Neuronal stem cell (in vitro differentiated cells): ENCODE results near the gene ESPNL.
A peak's percentile ranks its signal among the peaks of the same experiment; 100 is the strongest.

Experiments used
- DNase-seq: peaks from one replicate; pipeline ENCODE4 v3.0.0-alpha.2; 2013; ENCODE audit warnings: low spot score
- H2AFZ ChIP-seq: one replicate; pipeline ENCODE4 v1.6.1; 2013; ENCODE audit warnings: mild to moderate bottlenecking, low read length, inconsistent platforms
- H2AK5ac ChIP-seq: 2 replicates; pipeline ENCODE4 v1.6.1; 2013; ENCODE audit warnings: low read depth, mild to moderate bottlenecking, inconsistent platforms, low read length, moderate library complexity, mixed read lengths
- H2BK120ac ChIP-seq: 2 replicates; pipeline ENCODE4 v1.6.1; 2013; ENCODE audit warnings: low read depth, mild to moderate bottlenecking, inconsistent platforms, low read length, moderate library complexity, mixed read lengths
- H2BK12ac ChIP-seq: one replicate; pipeline ENCODE4 v1.6.1; 2013; ENCODE audit warnings: low read length, inconsistent platforms
- H2BK15ac ChIP-seq: 2 replicates; pipeline ENCODE4 v1.6.1; 2013; ENCODE audit warnings: mild to moderate bottlenecking, low read length, inconsistent platforms, mixed read lengths
- H2BK5ac ChIP-seq: one replicate; pipeline ENCODE4 v1.6.1; 2013; ENCODE audit warnings: inconsistent platforms, mild to moderate bottlenecking, low read length, moderate library complexity
- H3K14ac ChIP-seq: one replicate; pipeline ENCODE4 v1.6.1; 2013; ENCODE audit warnings: low read length, inconsistent platforms
- H3K18ac ChIP-seq: 2 replicates; pipeline ENCODE4 v1.6.1; 2013; ENCODE audit warnings: low read length, inconsistent platforms
- H3K23ac ChIP-seq: 2 replicates; pipeline ENCODE4 v1.6.1; 2013; ENCODE audit warnings: low read depth, mild to moderate bottlenecking, mixed read lengths, low read length, inconsistent platforms; ENCODE audit not compliant: poor library complexity
- H3K27ac ChIP-seq: replicated peaks from 3 replicates; pipeline ENCODE4 v1.5.1; 2013; ENCODE audit warnings: low read length, inconsistent platforms
- H3K27me3 ChIP-seq, 3 experiments: 2 replicates each; pipeline ENCODE4 v1.6.1; 2013; ENCODE audit warnings: low read length in 3 of 3, mild to moderate bottlenecking in 2 of 3, inconsistent platforms in 1 of 3, low read depth in 1 of 3, mixed read lengths in 1 of 3, moderate library complexity in 1 of 3; ENCODE audit not compliant: control insufficient read depth in 3 of 3, insufficient read depth in 3 of 3
- H3K36me3 ChIP-seq, 2 donors: replicated peaks in 1 of 2; 2 replicates each; pipeline ENCODE4 v1.6.1; 2013; ENCODE audit warnings: low read length in 2 of 2; ENCODE audit not compliant: control insufficient read depth in 2 of 2, insufficient read depth in 2 of 2
- H3K4ac ChIP-seq: 2 replicates; pipeline ENCODE4 v1.6.1; 2013; ENCODE audit warnings: inconsistent platforms, mild to moderate bottlenecking, low read length, moderate library complexity
- H3K4me1 ChIP-seq, 2 donors: 1 replicate in 1 of 2; 2 replicates in 1 of 2; pipeline ENCODE4 v1.6.1; 2013; ENCODE audit warnings: low read length in 2 of 2, low read depth in 1 of 2; ENCODE audit not compliant: control insufficient read depth in 2 of 2, insufficient read depth in 1 of 2
- H3K4me2 ChIP-seq: one replicate; pipeline ENCODE4 v1.6.1; 2013; ENCODE audit warnings: mild to moderate bottlenecking, low read length, inconsistent platforms; ENCODE audit not compliant: insufficient read depth, poor library complexity, severe bottlenecking
- H3K4me3 ChIP-seq, 2 donors: 2 replicates each; pipeline ENCODE4 v1.5.1; 2013; ENCODE audit warnings: low read length in 2 of 2, mild to moderate bottlenecking in 2 of 2, inconsistent platforms in 1 of 2, moderate library complexity in 1 of 2
- H3K79me1 ChIP-seq: one replicate; pipeline ENCODE4 v1.6.1; 2013; ENCODE audit warnings: low read depth, mild to moderate bottlenecking, inconsistent platforms, low read length, moderate library complexity
- H3K9ac ChIP-seq: one replicate; pipeline ENCODE4 v1.6.1; 2013; ENCODE audit warnings: mild to moderate bottlenecking, low read depth, low read length, inconsistent platforms; ENCODE audit not compliant: poor library complexity
- H3K9me3 ChIP-seq, 2 donors: replicated peaks in 1 of 2; 2 replicates each; pipeline versions ENCODE3 to v1.6.1; 2013; ENCODE audit warnings: low read length in 2 of 2, mild to moderate bottlenecking in 2 of 2, inconsistent platforms in 1 of 2, low read depth in 1 of 2, mixed read lengths in 1 of 2, moderate library complexity in 1 of 2; ENCODE audit not compliant: control insufficient read depth in 2 of 2, insufficient read depth in 1 of 2
- H4K8ac ChIP-seq: one replicate; pipeline ENCODE4 v1.6.1; 2013; ENCODE audit warnings: low read depth, mild to moderate bottlenecking, inconsistent platforms, low read length, moderate library complexity
- H4K91ac ChIP-seq: one replicate; pipeline ENCODE4 v1.6.1; 2013; ENCODE audit warnings: low read length, low read depth, mild to moderate bottlenecking, inconsistent platforms; ENCODE audit not compliant: poor library complexity
- WGBS, 2 donors: extraction: QIAGEN DNeasy Blood & Tissue Kit; methylation state at CpG; one replicate each; pipeline ENCODE4 v1.1.7; 2013; ENCODE audit warnings: missing lambda C conversion rate in 2 of 2, mixed read lengths in 1 of 2; ENCODE audit not compliant: insufficient read length in 2 of 2, insufficient replicate concordance in 1 of 2; ENCODE audit errors: extremely low coverage in 2 of 2; 5-methylcytosine and 5-hydroxymethylcytosine counted together

Gene ESPNL

GRCh38 chr2:238098901-238099713 is 1.0 kb upstream of the ESPNL start:
- no peaks in the 10 kb centered on the region for H3K79me1 ChIP-seq
- H3K36me3 ChIP-seq = peaks cover 0 to 3% of the 10 kb centered on the region in 2 donors
- no peak overlapping the region for H4K8ac ChIP-seq
- H4K91ac ChIP-seq = no peak overlapping the region
- peaks cover 0 to 2% (median 0%) of the 10 kb centered on the region in 3 experiments for H3K27me3 ChIP-seq
- H3K4ac ChIP-seq = no peak overlapping the region
- no peak overlapping the region for H3K27ac ChIP-seq
- H3K4me3 ChIP-seq = no peak overlapping the region
- no peak overlapping the region for H2BK12ac ChIP-seq
- peaks cover 0 to 4% of the 10 kb centered on the region in 2 donors for H3K9me3 ChIP-seq
- H3K4me1 ChIP-seq = peaks cover 10 to 11% of the 10 kb centered on the region in 2 donors
- H3K18ac ChIP-seq = peak overlapping the region; percentile 81
- no peak overlapping the region for H2BK15ac ChIP-seq
- no peak for DNase-seq
- H3K23ac ChIP-seq = no peak overlapping the region
- no peak overlapping the region for H3K9ac ChIP-seq
- peak overlapping the region; percentile 97 for H2AK5ac ChIP-seq
- H2BK5ac ChIP-seq = no peak overlapping the region
- H2BK120ac ChIP-seq = no peak overlapping the region
- WGBS, 2 donors = no CpG with 5 or more reads among the region's 17 CpGs
- H2AFZ ChIP-seq = no peak overlapping the region
- no peak overlapping the region for H3K14ac ChIP-seq
- no peak overlapping the region for H3K4me2 ChIP-seq

- WGBS, 2 donors = no CpG with 5 or more reads among the region's 10 CpGs
- H3K4ac ChIP-seq = no peak overlapping the region
These were observed 459 bp upstream of the ESPNL start for GRCh38 chr2:238099714-238100048.

DNA sequence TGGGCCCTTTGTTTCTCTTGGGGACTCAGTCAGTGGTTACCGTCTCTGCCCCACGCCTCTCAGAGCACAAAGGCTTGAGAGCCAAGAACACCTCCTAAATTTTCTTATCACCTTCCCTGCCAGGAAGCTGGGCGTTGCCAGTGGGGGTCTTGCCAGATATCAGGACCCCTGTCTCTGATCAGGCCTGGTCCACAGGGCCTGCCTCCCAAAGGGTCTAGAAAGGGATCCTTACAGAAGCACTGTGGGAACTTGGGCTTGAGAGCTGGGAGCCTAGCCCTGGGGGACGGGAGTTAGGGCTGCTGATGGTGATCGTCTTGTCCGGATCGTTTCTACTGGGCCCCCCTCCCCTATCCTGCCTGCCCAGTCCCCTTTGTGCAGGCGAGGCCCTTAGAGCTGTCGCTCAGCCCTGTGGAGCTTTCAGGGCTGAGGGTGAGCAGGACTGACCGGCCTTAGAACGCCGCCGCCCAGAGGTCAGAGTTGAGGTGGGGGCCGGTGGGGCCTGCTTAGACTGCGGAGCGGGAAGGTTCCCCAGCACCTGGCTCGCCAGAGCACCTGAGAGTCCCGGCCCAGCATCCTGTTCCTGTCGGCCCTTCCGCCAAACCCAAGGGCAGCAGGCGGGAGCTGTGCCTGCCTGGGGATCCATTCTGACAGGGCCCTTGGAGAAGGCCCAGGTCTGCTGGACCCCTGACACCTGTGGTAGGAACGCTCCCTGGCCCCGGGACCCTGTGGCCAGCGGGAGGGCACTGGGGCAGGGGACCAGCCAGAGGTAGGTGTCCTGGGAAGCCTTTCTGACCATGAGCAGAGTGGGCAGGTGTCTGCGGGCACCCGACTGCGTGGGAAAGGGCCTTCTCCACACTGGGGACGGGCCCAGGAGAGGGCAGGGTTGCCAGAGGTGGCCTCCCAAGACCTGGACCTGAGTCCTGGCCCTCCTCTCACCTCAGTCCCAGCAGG is 956 bp downstream of the ESPNL start:
- Histone ChIP-seq H4K8ac (no peak overlapping the region), H3K9ac (peak overlapping the region; percentile 60), H3K36me3 (no peaks in the 10 kb centered on the region), H3K18ac (peak overlapping the region; percentile 85), H3K4me1 (peaks cover 10 to 14% of the 10 kb centered on the region in 2 donors), H3K9me3 (peaks cover 0 to 4% of the 10 kb centered on the region in 2 donors), H3K27ac (no peak overlapping the region), H2BK15ac (peak overlapping the region; percentile 85), H2BK5ac (peak overlapping the region; percentile 93), H3K4me3 (no peak overlapping the region), H3K23ac (peak overlapping the region; percentile 43), H3K27me3 (peaks cover 0 to 2% (median 0%) of the 10 kb centered on the region in 3 experiments), H4K91ac (no peak overlapping the region), H2AFZ (no peak overlapping the region), H3K4me2 (no peak overlapping the region), H3K4ac (no peak overlapping the region), H2BK12ac (peak overlapping the region; percentile 78), H3K14ac (peak overlapping the region; percentile 82), H2AK5ac (peak overlapping the region; percentile 97), H2BK120ac (no peak overlapping the region), H3K79me1 (no peaks in the 10 kb centered on the region)
- no peak for DNase-seq
- no CpG with 5 or more reads among the region's 28 CpGs for WGBS, 2 donors

More at GRCh38 chr2:238099714-238100048, 459 bp upstream of the ESPNL start:
- Histone ChIP-seq H2BK120ac (no peak overlapping the region), H3K4me1 (peaks cover 10 to 11% of the 10 kb centered on the region in 2 donors), H3K4me3 (no peak overlapping the region), H2BK5ac (no peak overlapping the region), H3K27me3 (peaks cover 0 to 2% (median 0%) of the 10 kb centered on the region in 3 experiments), H3K14ac (no peak overlapping the region), H3K18ac (no peak overlapping the region), H2BK15ac (no peak overlapping the region), H4K8ac (no peak overlapping the region), H3K9ac (no peak overlapping the region), H2AK5ac (peak overlapping the region; percentile 97), H3K36me3 (no peaks in the 10 kb centered on the region), H2BK12ac (no peak overlapping the region), H3K9me3 (peaks cover 0 to 4% of the 10 kb centered on the region in 2 donors), H3K4me2 (no peak overlapping the region), H3K79me1 (no peaks in the 10 kb centered on the region), H2AFZ (no peak overlapping the region), H3K23ac (no peak overlapping the region), H3K27ac (no peak overlapping the region), H4K91ac (no peak overlapping the region)
- no peak for DNase-seq
